Osteocyte (in vitro differentiated cells): ENCODE data around the gene ZNF318. TPM values are rescaled to one million over a fixed set of nuclear protein-coding genes. Genes with fewer than 3 reads are reported as not detected.

Source experiments
- DNase-seq: peaks from one replicate; pipeline ENCODE4 v3.0.0; 2021; ENCODE audit warnings: mixed read lengths; ENCODE audit not compliant: unreplicated experiment; ENCODE audit errors: extremely low spot score
- H3K27ac Mint-ChIP-seq: one replicate; pipeline ENCODE4 v1.8.0; 2021; ENCODE audit warnings: mild to moderate bottlenecking, mixed read lengths; ENCODE audit not compliant: unreplicated experiment
- H3K27me3 Mint-ChIP-seq: one replicate; pipeline ENCODE4 v1.8.0; 2021; ENCODE audit warnings: mixed read lengths; ENCODE audit not compliant: unreplicated experiment
- H3K36me3 Mint-ChIP-seq: one replicate; pipeline ENCODE4 v1.8.0; 2021; ENCODE audit warnings: mixed read lengths; ENCODE audit not compliant: unreplicated experiment
- H3K4me1 Mint-ChIP-seq: one replicate; pipeline ENCODE4 v1.8.0; 2021; ENCODE audit warnings: mixed read lengths; ENCODE audit not compliant: unreplicated experiment
- H3K4me3 Mint-ChIP-seq: one replicate; pipeline ENCODE4 v1.8.0; 2021; ENCODE audit warnings: mild to moderate bottlenecking, moderate library complexity, mixed read lengths; ENCODE audit not compliant: unreplicated experiment
- H3K9me3 Mint-ChIP-seq: one replicate; pipeline ENCODE4 v1.8.0; 2021; ENCODE audit warnings: mixed read lengths; ENCODE audit not compliant: unreplicated experiment
- total RNA-seq: library from RNA; stranded (reverse); gene quantifications from 2 replicates; pipeline ENCODE4 v1.2.1, GENCODE V29; 2021
- TF ChIP-seq, protein P1 (sequence below): fragments of 200-600 bp; sonication (generic); IDR thresholded peaks from 2 replicates; pipeline ENCODE4 v1.5.0; 2021; ENCODE audit warnings: antibody characterized with exemption, mild to moderate bottlenecking, moderate library complexity

The ZNF318 gene
- total RNA-seq, 1 donor from 2014 or later, result 25.1 TPM

- no peaks in the 10 kb centered on the region for H3K9me3 Mint-ChIP-seq
- DNase-seq, result no peak
- H3K4me3 Mint-ChIP-seq, result peak overlapping the region; percentile 82
- H3K4me1 Mint-ChIP-seq, result peaks cover 23% of the 10 kb centered on the region
- peaks cover 16% of the 10 kb centered on the region for H3K36me3 Mint-ChIP-seq
- TF ChIP-seq, protein P1, sequence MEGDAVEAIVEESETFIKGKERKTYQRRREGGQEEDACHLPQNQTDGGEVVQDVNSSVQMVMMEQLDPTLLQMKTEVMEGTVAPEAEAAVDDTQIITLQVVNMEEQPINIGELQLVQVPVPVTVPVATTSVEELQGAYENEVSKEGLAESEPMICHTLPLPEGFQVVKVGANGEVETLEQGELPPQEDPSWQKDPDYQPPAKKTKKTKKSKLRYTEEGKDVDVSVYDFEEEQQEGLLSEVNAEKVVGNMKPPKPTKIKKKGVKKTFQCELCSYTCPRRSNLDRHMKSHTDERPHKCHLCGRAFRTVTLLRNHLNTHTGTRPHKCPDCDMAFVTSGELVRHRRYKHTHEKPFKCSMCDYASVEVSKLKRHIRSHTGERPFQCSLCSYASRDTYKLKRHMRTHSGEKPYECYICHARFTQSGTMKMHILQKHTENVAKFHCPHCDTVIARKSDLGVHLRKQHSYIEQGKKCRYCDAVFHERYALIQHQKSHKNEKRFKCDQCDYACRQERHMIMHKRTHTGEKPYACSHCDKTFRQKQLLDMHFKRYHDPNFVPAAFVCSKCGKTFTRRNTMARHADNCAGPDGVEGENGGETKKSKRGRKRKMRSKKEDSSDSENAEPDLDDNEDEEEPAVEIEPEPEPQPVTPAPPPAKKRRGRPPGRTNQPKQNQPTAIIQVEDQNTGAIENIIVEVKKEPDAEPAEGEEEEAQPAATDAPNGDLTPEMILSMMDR, result no peak
- peak overlapping the region; percentile 68 for H3K27ac Mint-ChIP-seq
- no peaks in the 10 kb centered on the region for H3K27me3 Mint-ChIP-seq
Observed at GRCh38 chr6:43368259-43369160, 937 bp downstream of the ZNF318 start.

DNA sequence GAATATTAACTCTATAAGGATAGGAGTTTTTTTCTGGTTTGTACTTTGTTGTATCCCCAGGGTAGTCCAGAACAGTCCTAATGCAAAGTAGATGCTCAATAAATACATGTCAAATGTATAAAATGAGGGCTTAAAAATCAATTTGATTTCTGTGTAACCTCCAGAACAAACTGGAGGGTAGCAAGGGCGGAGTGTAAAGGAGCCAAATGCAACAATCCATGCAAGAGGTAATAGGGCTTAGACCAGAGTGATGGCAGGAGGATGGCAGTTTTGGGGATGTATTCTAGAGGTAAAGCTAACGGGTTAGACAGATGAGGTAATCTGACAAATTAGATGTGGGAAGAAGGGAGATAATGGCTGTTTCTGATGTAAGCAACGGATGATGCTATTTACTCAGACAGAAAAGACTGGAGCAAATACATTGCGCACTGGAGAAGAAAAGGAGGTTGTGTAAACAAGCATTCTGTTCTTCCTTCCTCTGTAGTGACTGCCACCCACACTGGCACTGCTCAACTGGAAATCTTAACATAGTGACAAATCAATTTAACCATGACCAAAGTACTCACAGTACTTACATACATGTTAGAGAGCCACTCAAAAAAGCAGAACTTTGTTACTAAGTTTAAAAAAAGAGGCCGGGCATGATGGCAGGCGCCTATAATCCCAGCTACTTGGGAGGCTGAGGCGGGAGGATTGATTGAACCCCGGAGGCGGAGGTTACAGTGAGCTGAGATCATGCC is 2.0 kb downstream of the ZNF318 start:
- TF ChIP-seq, protein P1, result no peak
- H3K36me3 Mint-ChIP-seq, result peaks cover 19% of the 10 kb centered on the region
- no peak for DNase-seq
- H3K27me3 Mint-ChIP-seq, result no peaks in the 10 kb centered on the region
- H3K4me3 Mint-ChIP-seq, result peak overlapping the region; percentile 82
- no peak overlapping the region for H3K27ac Mint-ChIP-seq
- H3K4me1 Mint-ChIP-seq, result peaks cover 23% of the 10 kb centered on the region
- H3K9me3 Mint-ChIP-seq, result no peaks in the 10 kb centered on the region

GRCh38 chr6:43361269-43361668 is 8.2 kb downstream of the ZNF318 start:
- Mint-ChIP-seq H3K36me3 (peaks cover 48% of the 10 kb centered on the region), H3K4me1 (no peaks in the 10 kb centered on the region), H3K9me3 (no peaks in the 10 kb centered on the region), H3K27me3 (no peaks in the 10 kb centered on the region), H3K4me3 (no peak overlapping the region), H3K27ac (no peak overlapping the region)
- no peak for DNase-seq
- TF ChIP-seq, protein P1, result no peak

DNA sequence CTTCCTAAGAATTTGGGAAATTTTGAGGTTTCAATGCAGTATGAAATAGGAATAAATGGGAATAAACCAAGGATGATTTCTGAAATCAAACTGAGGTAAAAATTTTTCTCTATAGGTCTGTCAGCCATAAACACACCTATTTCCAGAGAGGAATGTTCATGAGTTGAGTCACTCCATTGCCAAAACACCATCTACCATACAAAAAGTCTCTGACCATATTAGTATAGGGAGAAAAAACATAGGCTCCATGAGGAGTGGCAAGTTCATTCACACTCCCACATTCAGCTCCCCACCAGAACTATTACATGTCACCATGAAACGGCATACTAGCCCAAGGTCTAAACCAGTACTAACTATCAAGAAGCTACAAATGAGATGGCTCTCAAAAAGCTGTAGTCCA is 9.6 kb downstream of the ZNF318 start:
- Mint-ChIP-seq H3K27ac (no peak overlapping the region), H3K36me3 (peaks cover 56% of the 10 kb centered on the region)

More for the DNA sequence above, 9.6 kb downstream of the ZNF318 start:
- Mint-ChIP-seq H3K27me3 (no peaks in the 10 kb centered on the region), H3K4me1 (no peaks in the 10 kb centered on the region), H3K9me3 (no peaks in the 10 kb centered on the region), H3K4me3 (no peak overlapping the region)
- DNase-seq, result no peak
- TF ChIP-seq, protein P1, result no peak
